GM18526 (cell line): ENCODE measurements around the gene ZNF785.

Experiments
- POLR2A ChIP-seq: IDR thresholded peaks from 3 replicates; pipeline ENCODE4 v1.6.1; 2011; ENCODE audit not compliant: insufficient read length; ENCODE audit errors: extremely low read depth

ZNF785 gene

GRCh38 chr16:30609002-30609925 lies 23.8 kb upstream of the ZNF785 start:
- no peak for TF ChIP-seq POLR2A

- TF ChIP-seq POLR2A, result no peak
Observed at GRCh38 chr16:30606004-30606403, 20.5 kb upstream of the ZNF785 start.

GRCh38 chr16:30605158-30605557 lies 19.7 kb upstream of the ZNF785 start:
- TF ChIP-seq POLR2A, result no peak

- no peak for TF ChIP-seq POLR2A
Observed at GRCh38 chr16:30604316-30604947, 18.9 kb upstream of the ZNF785 start.

- no peak for TF ChIP-seq POLR2A
Observed at GRCh38 chr16:30603945-30604315, 18.4 kb upstream of the ZNF785 start.

- no peak for TF ChIP-seq POLR2A
Observed at GRCh38 chr16:30602616-30603277, 17.2 kb upstream of the ZNF785 start.

- TF ChIP-seq POLR2A, result no peak
Observed at GRCh38 chr16:30601966-30602365, 16.5 kb upstream of the ZNF785 start.

- no peak for TF ChIP-seq POLR2A
Observed at GRCh38 chr16:30600929-30601328, 15.4 kb upstream of the ZNF785 start.

- TF ChIP-seq POLR2A, result no peak
Observed at GRCh38 chr16:30600215-30600614, 14.7 kb upstream of the ZNF785 start.

GRCh38 chr16:30592871-30593270 lies 7.4 kb upstream of the ZNF785 start:
- no peak for TF ChIP-seq POLR2A

GRCh38 chr16:30588651-30589050 lies 3.2 kb upstream of the ZNF785 start:
- no peak for TF ChIP-seq POLR2A

- TF ChIP-seq POLR2A, result peak; percentile 21
Observed at GRCh38 chr16:30585022-30585399, 486 bp downstream of the ZNF785 start.

- no peak for TF ChIP-seq POLR2A
Observed at GRCh38 chr16:30582611-30583340, 2.7 kb downstream of the ZNF785 start.

GRCh38 chr16:30581457-30581856 lies 4.0 kb downstream of the ZNF785 start:
- TF ChIP-seq POLR2A, result no peak

GRCh38 chr16:30574678-30575077 lies 10.8 kb downstream of the ZNF785 start:
- no peak for TF ChIP-seq POLR2A
